ENCODE results near the gene DCTN3. TPM values are rescaled to one million over a fixed set of nuclear protein-coding genes. Genes with fewer than 3 reads are reported as not detected.

DCTN3 gene
- total and polyA plus RNA-seq, 9 of the 15 experiments (the other 6 are each of a cell fraction or from before 2014, with no cell fraction given) = 11.0 to 51.0 (median 41.9) TPM

DNA sequence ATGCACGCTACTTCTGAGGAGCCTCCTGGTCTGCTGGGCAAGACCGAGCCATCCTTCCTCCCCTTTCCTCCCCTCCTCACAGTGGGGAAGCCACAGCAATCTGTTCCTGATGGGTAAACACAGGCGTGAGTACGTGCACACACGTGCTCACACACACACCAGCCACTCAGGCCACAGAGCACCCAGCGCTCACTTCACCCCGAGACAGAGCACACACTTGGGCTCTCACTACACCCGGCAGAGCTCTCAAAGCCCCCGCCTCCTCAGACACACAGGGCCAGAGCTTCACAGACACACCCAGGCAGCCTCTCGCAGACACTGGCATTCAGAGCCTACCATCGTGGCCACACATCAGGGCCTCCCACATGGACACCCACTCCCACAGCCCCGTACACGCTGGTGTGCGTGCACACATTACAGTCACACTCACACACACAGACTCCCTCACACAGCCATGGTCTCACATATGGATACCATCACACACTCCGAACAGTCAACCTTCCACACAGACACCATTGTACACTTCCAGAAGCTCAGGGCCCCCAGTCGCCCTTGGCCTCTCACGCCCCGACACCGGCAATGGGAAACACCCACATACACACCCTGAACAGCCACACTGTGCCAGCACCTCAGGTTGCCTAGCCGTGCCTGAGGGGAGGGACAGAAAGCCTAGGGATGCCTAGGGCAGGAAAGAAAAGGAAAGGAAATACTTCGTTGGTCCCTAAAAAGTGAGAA is 44.3 kb downstream of the DCTN3 start:
- no peak for DNase-seq (ENCODE audit: extremely low read depth in 1 of 4, low spot score in 3 of 4)
- intact Hi-C loops (cut with micrococcal nuclease) = no loop called here
- in situ Hi-C loops (cut with MboI) = no loop called here
- Histone ChIP-seq H3K9ac (ENCODE audit: insufficient read depth in 1 of 2, low read depth in 2 of 2, low read length in 2 of 2) (no peak overlapping the region), H3K4me2 (ENCODE audit: insufficient read depth, low read length) (no peak overlapping the region), H3K79me2 (ENCODE audit: control insufficient read depth, insufficient read depth, low read length) (no peaks in the 10 kb centered on the region), H3K27me3 (ENCODE audit: control insufficient read depth in 2 of 2, insufficient read depth in 2 of 2, low read length in 2 of 2) (peaks cover 13 to 68% of the 10 kb centered on the region in 2 experiments; a peak in 4 of 5 replicates), H3K9me1 (ENCODE audit: control insufficient read depth, insufficient read depth, low read length) (no peaks in the 10 kb centered on the region), H3K4me1 (replicated peaks in 1 of 2; ENCODE audit: control insufficient read depth in 2 of 2, insufficient read depth in 2 of 2, low read length in 2 of 2) (peaks cover 0 to 7% of the 10 kb centered on the region in 2 experiments; a peak in 2 of 5 replicates), H2AFZ (ENCODE audit: low read depth, low read length) (no peak overlapping the region), H3K27ac (ENCODE audit: extremely low read depth, low read depth, low read length) (no peak overlapping the region), H3K9me3 (replicated peaks; ENCODE audit: control insufficient read depth, insufficient read depth, low read depth, low read length) (no peaks in the 10 kb centered on the region), H3K36me3 (ENCODE audit: control insufficient read depth, insufficient read depth, low read length) (no peaks in the 10 kb centered on the region), H3K4me3 (no peak overlapping the region), H4K20me1 (replicated peaks; ENCODE audit: control insufficient read depth, insufficient read depth, low read length) (peaks cover 4% of the 10 kb centered on the region)
- ChIA-PET POLR2A (interaction anchor here (0.7 kb wide), 1 partner anchor 27 kb away, joined by 3 read pairs; no protein-coding TSS in a partner anchor), CTCF (ENCODE audit: low intra/inter-chr PET ratio) (no interaction called here)
- TF ChIP-seq BACH1 (tag; IDR thresholded peaks at IDR 0.05) (no peak), SREBF1 (IDR thresholded peaks at IDR 0.05; ENCODE audit: borderline replicate concordance, low read depth, low read length) (no peak), NFIX (CRISPR knock-in tag; IDR thresholded peaks at IDR 0.05; ENCODE audit: low read depth) (no peak), PML (IDR thresholded peaks at IDR 0.05; ENCODE audit: low read length) (no peak), ZNF551 (CRISPR knock-in tag; IDR thresholded peaks at IDR 0.05) (no peak), ARNT (IDR thresholded peaks at IDR 0.05) (no peak)
- TF ChIP-seq, protein P1, sequence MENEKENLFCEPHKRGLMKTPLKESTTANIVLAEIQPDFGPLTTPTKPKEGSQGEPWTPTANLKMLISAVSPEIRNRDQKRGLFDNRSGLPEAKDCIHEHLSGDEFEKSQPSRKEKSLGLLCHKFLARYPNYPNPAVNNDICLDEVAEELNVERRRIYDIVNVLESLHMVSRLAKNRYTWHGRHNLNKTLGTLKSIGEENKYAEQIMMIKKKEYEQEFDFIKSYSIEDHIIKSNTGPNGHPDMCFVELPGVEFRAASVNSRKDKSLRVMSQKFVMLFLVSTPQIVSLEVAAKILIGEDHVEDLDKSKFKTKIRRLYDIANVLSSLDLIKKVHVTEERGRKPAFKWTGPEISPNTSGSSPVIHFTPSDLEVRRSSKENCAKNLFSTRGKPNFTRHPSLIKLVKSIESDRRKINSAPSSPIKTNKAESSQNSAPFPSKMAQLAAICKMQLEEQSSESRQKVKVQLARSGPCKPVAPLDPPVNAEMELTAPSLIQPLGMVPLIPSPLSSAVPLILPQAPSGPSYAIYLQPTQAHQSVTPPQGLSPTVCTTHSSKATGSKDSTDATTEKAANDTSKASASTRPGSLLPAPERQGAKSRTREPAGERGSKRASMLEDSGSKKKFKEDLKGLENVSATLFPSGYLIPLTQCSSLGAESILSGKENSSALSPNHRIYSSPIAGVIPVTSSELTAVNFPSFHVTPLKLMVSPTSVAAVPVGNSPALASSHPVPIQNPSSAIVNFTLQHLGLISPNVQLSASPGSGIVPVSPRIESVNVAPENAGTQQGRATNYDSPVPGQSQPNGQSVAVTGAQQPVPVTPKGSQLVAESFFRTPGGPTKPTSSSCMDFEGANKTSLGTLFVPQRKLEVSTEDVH (IDR thresholded peaks at IDR 0.05; ENCODE audit: low read depth, partially characterized antibody) = no peak
- TF ChIP-seq, protein P2, sequence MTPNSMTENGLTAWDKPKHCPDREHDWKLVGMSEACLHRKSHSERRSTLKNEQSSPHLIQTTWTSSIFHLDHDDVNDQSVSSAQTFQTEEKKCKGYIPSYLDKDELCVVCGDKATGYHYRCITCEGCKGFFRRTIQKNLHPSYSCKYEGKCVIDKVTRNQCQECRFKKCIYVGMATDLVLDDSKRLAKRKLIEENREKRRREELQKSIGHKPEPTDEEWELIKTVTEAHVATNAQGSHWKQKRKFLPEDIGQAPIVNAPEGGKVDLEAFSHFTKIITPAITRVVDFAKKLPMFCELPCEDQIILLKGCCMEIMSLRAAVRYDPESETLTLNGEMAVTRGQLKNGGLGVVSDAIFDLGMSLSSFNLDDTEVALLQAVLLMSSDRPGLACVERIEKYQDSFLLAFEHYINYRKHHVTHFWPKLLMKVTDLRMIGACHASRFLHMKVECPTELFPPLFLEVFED (CRISPR knock-in tag; conservative IDR thresholded peaks at IDR 0.05) = no peak
- FAIRE-seq = no peak
- no peak for ATAC-seq
- WGBS (ENCODE audit: insufficient coverage, low coverage, missing lambda C conversion rate) = 3% methylated on average over 19 of the region's 21 CpGs
- no TSS peak for BruUV-seq (replicated peaks)

Measured in K562 (cell line).